ENCODE results near the gene UTS2R. TPM values are rescaled to one million over a fixed set of nuclear protein-coding genes. Genes with fewer than 3 reads are reported as not detected.
A peak's percentile ranks its signal among the peaks of the same experiment; 100 is the strongest.

Gene UTS2R
- total and polyA plus RNA-seq, 11 donors, result 0.11 to 21.9 (median 1.2) TPM

DNA sequence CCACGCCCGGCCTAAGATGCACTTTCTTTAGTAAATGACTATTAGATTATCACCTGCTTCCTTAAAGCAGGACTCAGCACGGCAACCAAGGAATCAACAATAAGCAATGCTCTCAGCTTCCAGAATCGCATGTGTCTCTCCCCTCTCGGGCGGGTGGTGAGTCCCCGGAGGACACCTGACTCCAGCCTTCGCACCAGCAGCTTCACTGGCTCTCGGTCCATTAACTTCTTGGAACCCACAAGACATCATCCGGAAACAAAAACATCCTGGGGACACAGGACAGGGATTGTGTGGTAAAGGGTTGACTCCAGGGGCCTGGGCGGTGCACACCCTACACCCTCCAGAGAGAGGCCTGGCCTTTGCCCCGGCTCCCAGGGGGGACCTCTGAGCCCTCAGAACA is 22.7 kb downstream of the UTS2R start:
- DNase-seq, result peak in 1 of 5 donors; percentile 1
- no peak for TF ChIP-seq CTCF (IDR thresholded peaks at IDR 0.05)
- no peak for TF ChIP-seq POLR2A (IDR thresholded peaks at IDR 0.05)
- no peak overlapping the region for H3K4me3 ChIP-seq
- intact Hi-C loops (cut with DNase I), result no loop called here
- H3K36me3 ChIP-seq, result peaks cover 0 to 25% (median 8%) of the 10 kb centered on the region in 9 donors
- peaks cover 0 to 13% (median 1%) of the 10 kb centered on the region in 12 donors for H3K4me1 ChIP-seq
- H3K9me3 ChIP-seq, result no peaks in the 10 kb centered on the region
- 81 to 97% (median 92%) methylated on average over 12 of the region's 12 CpGs for WGBS, 4 donors
- H3K27ac ChIP-seq, result no peak overlapping the region
- no peaks in the 10 kb centered on the region for H3K27me3 ChIP-seq
- no peak for ATAC-seq

DNA sequence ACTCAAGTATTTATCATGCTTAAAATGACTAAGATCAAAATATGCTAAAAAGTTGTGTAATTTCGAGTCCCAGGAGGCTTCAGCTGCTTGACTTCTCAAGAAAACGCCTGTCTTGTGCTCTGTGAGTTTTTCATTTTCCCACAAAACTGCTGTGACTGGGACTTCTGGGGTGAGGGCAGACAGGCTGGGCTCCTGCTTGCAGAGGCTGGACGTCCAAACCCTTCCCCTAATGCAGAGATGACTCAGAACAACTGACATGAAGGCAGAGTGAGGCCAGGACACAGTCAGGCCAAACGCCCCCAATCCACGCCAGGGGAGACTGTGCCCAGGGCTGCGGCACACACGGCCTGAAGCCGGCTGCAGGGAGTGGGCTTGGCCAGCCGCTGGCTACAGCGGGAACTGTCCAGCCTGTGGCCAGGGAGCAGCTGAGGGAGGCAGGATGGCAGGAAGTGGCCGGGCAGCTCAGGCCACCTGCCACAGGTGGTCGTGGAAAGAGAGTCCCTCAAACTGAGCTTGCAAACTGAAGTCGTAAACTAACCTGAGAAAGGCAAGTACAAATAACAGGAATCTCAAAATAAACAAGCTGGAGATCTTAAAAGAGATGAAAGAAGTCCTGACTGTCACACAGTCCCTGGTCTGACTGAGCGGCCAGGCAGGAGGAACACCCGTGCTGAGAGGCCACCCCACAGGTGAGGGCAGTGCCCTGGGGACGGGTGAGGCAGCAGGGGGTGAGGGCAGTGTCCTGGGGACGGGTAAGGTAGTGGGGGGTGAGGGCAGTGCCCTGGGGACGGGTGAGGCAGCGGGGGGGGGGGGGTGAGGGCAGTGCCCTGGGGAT is 25.3 kb downstream of the UTS2R start:
- peaks cover 0 to 27% (median 1%) of the 10 kb centered on the region in 12 donors for H3K4me1 ChIP-seq
- ATAC-seq (peak in 3 of 4 donors; percentile 33 to 79 (median 56)), DNase-seq (peak in 3 of 5 donors; percentile 53 to 62 (median 56))
- 80 to 86% (median 84%) methylated on average over 18 to 19 of the region's 19 CpGs for WGBS, 4 donors
- intact Hi-C loops (cut with DNase I), result no loop called here
- H3K27ac ChIP-seq, result peak overlapping the region in 1 of 12 donors; percentile 3
- H3K36me3 ChIP-seq, result peaks cover 0 to 37% (median 14%) of the 10 kb centered on the region in 9 donors
- H3K27me3 ChIP-seq, result no peaks in the 10 kb centered on the region
- no peaks in the 10 kb centered on the region for H3K9me3 ChIP-seq
- no peak overlapping the region for H3K4me3 ChIP-seq
- TF ChIP-seq CTCF (IDR thresholded peaks at IDR 0.05) (no peak), POLR2A (IDR thresholded peaks at IDR 0.05) (no peak)

DNA sequence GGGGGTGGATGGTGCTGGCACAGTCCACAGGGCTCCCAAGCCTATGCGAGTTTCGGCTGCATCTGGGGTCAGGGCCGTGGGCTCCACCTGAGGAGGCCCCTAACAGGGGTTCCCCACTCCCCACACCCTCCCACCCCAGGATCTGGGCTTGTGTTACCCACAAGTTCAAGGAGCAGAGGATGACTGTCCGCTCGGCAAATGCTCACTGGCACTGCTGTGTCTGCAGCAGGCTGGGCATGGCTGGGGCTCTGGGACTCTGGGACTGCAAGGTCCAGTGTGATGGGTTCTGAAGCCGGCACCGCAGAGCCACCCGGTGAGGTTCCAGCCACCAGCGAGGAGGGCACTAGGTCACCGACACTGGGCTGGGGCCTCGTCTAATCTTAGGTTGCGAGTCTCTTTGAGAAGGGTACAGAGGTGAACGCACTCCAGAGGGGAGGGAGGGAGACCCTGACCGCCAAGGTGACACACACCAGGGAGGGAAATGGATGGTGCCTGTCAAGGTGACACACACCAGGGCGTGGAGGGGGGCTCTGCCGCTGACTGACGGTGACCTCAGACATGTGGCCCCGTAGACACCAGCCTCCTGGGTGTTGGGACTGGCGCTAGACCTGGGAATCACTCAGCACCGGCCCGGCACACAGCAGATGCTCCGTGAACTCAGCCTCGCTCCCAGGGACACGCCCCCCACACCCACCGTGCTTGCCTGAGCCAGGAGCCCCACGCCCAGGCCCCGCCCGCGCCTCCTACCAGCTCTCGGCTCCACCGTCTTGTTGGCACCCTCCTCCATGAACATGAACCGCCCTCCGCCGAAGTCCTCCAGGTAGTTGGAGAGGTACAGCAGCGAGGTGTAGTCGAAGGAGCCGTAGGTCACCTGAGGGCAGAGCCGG is 26.1 kb downstream of the UTS2R start:
- intact Hi-C loops (cut with DNase I), result no loop called here
- Histone ChIP-seq H3K9me3 (no peaks in the 10 kb centered on the region), H3K27me3 (no peaks in the 10 kb centered on the region), H3K27ac (no peak overlapping the region), H3K4me3 (no peak overlapping the region), H3K4me1 (peaks cover 0 to 27% (median 1%) of the 10 kb centered on the region in 12 donors), H3K36me3 (peaks cover 0 to 35% (median 15%) of the 10 kb centered on the region in 9 donors)
- DNase-seq (peak in 2 of 5 donors; percentile 32 to 54), ATAC-seq (no peak)
- TF ChIP-seq POLR2A (IDR thresholded peaks at IDR 0.05) (no peak), CTCF (IDR thresholded peaks at IDR 0.05) (no peak)
- 88 to 91% (median 89%) methylated on average over 21 to 38 of the region's 38 CpGs for WGBS, 4 donors

All from heart left ventricle (tissue), 16 donors.